ENCODE measurements around the gene DDX39A. TPM values are rescaled to one million over a fixed set of nuclear protein-coding genes. Genes with fewer than 3 reads are reported as not detected.
"Not testable (repeated sequence)": the region's sequence is repeated elsewhere in the genome, so short reads cannot be mapped to it uniquely, and the experiment has no call there.

Gene DDX39A
- total RNA-seq, 2 experiments from 2014 or later = 273 to 311 TPM

- CTCF ChIA-PET = interaction anchor here (0.7 to 6.2 kb wide), 12 partner anchors 8 to 247 kb away, joined by 3 to 72 read pairs (median 6); partner anchors contain the start of gene ASF1B
- DNase-seq = peak; percentile 83
- ATAC-seq = peak; percentile 25
- H3K4me1 Mint-ChIP-seq = peaks cover 38% of the 10 kb centered on the region
- H3K9me3 Mint-ChIP-seq (ENCODE audit: low read depth) = no peaks in the 10 kb centered on the region
- no peaks in the 10 kb centered on the region for H3K27me3 Mint-ChIP-seq
- peak overlapping the region; percentile 97 for H3K27ac Mint-ChIP-seq
- peak overlapping the region; percentile 98 for H3K4me3 Mint-ChIP-seq
- peaks cover 35% of the 10 kb centered on the region for H3K36me3 Mint-ChIP-seq
These were observed 35.2 kb downstream of the DDX39A start for GRCh38 chr19:14383661-14384555.

GRCh38 chr19:14381689-14382474, 37.3 kb downstream of the DDX39A start:
- CTCF ChIA-PET = interaction anchor here (0.8 to 6.2 kb wide), 16 partner anchors 8 to 245 kb away, joined by 3 to 72 read pairs (median 4); partner anchors contain the start of genes ASF1B and DNAJB1
- ATAC-seq (peak; percentile 43), DNase-seq (peak; percentile 93)
- peaks cover 43% of the 10 kb centered on the region for H3K4me1 Mint-ChIP-seq
- no peaks in the 10 kb centered on the region for H3K27me3 Mint-ChIP-seq
- H3K9me3 Mint-ChIP-seq (ENCODE audit: low read depth) = no peaks in the 10 kb centered on the region
- H3K36me3 Mint-ChIP-seq = peaks cover 26% of the 10 kb centered on the region
- H3K27ac Mint-ChIP-seq = peak overlapping the region; percentile 97
- peak overlapping the region; percentile 98 for H3K4me3 Mint-ChIP-seq

GRCh38 chr19:14379294-14380065, 39.7 kb downstream of the DDX39A start:
- Mint-ChIP-seq H3K4me3 (no peak overlapping the region), H3K4me1 (peaks cover 47% of the 10 kb centered on the region), H3K9me3 (ENCODE audit: low read depth) (no peaks in the 10 kb centered on the region), H3K27ac (peak overlapping the region; percentile 97), H3K36me3 (peaks cover 16% of the 10 kb centered on the region), H3K27me3 (no peaks in the 10 kb centered on the region)
- DNase-seq (no peak), ATAC-seq (no peak)
- CTCF ChIA-PET = interaction anchor here (1.0 to 6.2 kb wide), 8 partner anchors 11 to 361 kb away, joined by 3 to 72 read pairs (median 16); partner anchors contain the start of gene ASF1B

GRCh38 chr19:14378890-14379289, 40.3 kb downstream of the DDX39A start:
- Mint-ChIP-seq H3K27ac (peak overlapping the region; percentile 97), H3K4me1 (peaks cover 47% of the 10 kb centered on the region), H3K4me3 (no peak overlapping the region), H3K9me3 (ENCODE audit: low read depth) (no peaks in the 10 kb centered on the region), H3K36me3 (peaks cover 12% of the 10 kb centered on the region), H3K27me3 (no peaks in the 10 kb centered on the region)
- ATAC-seq (no peak), DNase-seq (no peak)
- CTCF ChIA-PET = interaction anchor here (1.7 kb wide), 1 partner anchor 29 kb away, joined by 3 read pairs; no protein-coding TSS in a partner anchor

- ATAC-seq = no peak
- no peak for DNase-seq
- Mint-ChIP-seq H3K27me3 (no peaks in the 10 kb centered on the region), H3K4me3 (peak overlapping the region; percentile 8), H3K27ac (peak overlapping the region; percentile 37), H3K36me3 (peaks cover 7% of the 10 kb centered on the region), H3K4me1 (peaks cover 54% of the 10 kb centered on the region), H3K9me3 (ENCODE audit: low read depth) (no peaks in the 10 kb centered on the region)
- CTCF ChIA-PET = interaction anchor here (0.6 to 1.7 kb wide), 3 partner anchors 16 to 46 kb away, joined by 3 read pairs; no protein-coding TSS in a partner anchor
These were observed 41.2 kb downstream of the DDX39A start for GRCh38 chr19:14377883-14378328.

- ATAC-seq (peak; percentile 44), DNase-seq (no peak)
- peak overlapping the region; percentile 97 for H3K27ac Mint-ChIP-seq
- H3K27me3 Mint-ChIP-seq = no peaks in the 10 kb centered on the region
- CTCF ChIA-PET = interaction anchor here (0.6 to 3.3 kb wide), 6 partner anchors 9 to 108 kb away, joined by 3 to 12 read pairs (median 4); no protein-coding TSS in a partner anchor
- H3K36me3 Mint-ChIP-seq = no peaks in the 10 kb centered on the region
- H3K4me1 Mint-ChIP-seq = peaks cover 71% of the 10 kb centered on the region
- peak overlapping the region; percentile 46 for H3K4me3 Mint-ChIP-seq
- no peaks in the 10 kb centered on the region for H3K9me3 Mint-ChIP-seq (ENCODE audit: low read depth)
These were observed 43.4 kb downstream of the DDX39A start for GRCh38 chr19:14375582-14376291.

- H3K27me3 Mint-ChIP-seq = no peaks in the 10 kb centered on the region
- H3K4me1 Mint-ChIP-seq = peaks cover 67% of the 10 kb centered on the region
- no peaks in the 10 kb centered on the region for H3K36me3 Mint-ChIP-seq
- H3K27ac Mint-ChIP-seq = peak overlapping the region; percentile 97
- peak overlapping the region; percentile 46 for H3K4me3 Mint-ChIP-seq
- no peaks in the 10 kb centered on the region for H3K9me3 Mint-ChIP-seq (ENCODE audit: low read depth)
- DNase-seq = peak; percentile 95
- CTCF ChIA-PET = interaction anchor here (0.6 to 3.3 kb wide), 6 partner anchors 9 to 238 kb away, joined by 3 to 12 read pairs (median 6); partner anchors contain the start of gene ASF1B
- ATAC-seq = peak; percentile 82
These were observed 44.0 kb downstream of the DDX39A start for GRCh38 chr19:14375055-14375581.

GRCh38 chr19:14374313-14374712, 44.8 kb downstream of the DDX39A start:
- not testable (repeated sequence) for ATAC-seq; H3K27me3 Mint-ChIP-seq; H3K36me3 Mint-ChIP-seq; DNase-seq; H3K9me3 Mint-ChIP-seq (ENCODE audit: low read depth); H3K4me3 Mint-ChIP-seq
- CTCF ChIA-PET = interaction anchor here (0.6 to 3.3 kb wide), 5 partner anchors 7 to 238 kb away, joined by 3 to 12 read pairs (median 7); partner anchors contain the start of gene ASF1B
- Mint-ChIP-seq H3K27ac (peak overlapping the region; percentile 97), H3K4me1 (peaks cover 70% of the 10 kb centered on the region)

- not testable (repeated sequence) for H3K36me3 Mint-ChIP-seq; DNase-seq; H3K4me3 Mint-ChIP-seq; ATAC-seq; H3K9me3 Mint-ChIP-seq (ENCODE audit: low read depth); H3K27me3 Mint-ChIP-seq
- CTCF ChIA-PET = interaction anchor here (0.9 to 3.3 kb wide), 6 partner anchors 9 to 235 kb away, joined by 3 to 12 read pairs (median 5); partner anchors contain the start of genes ADGRE5 and ASF1B
- H3K4me1 Mint-ChIP-seq = peaks cover 73% of the 10 kb centered on the region
- H3K27ac Mint-ChIP-seq = peak overlapping the region; percentile 89
These were observed 46.6 kb downstream of the DDX39A start for GRCh38 chr19:14372384-14373077.

- peak overlapping the region; percentile 89 for H3K27ac Mint-ChIP-seq
- no peaks in the 10 kb centered on the region for H3K27me3 Mint-ChIP-seq
- ATAC-seq (no peak), DNase-seq (no peak)
- H3K4me1 Mint-ChIP-seq = peaks cover 83% of the 10 kb centered on the region
- CTCF ChIA-PET = interaction anchor here (1.6 to 6.1 kb wide), 2 partner anchors 11 to 235 kb away, joined by 8 to 65 read pairs; partner anchors contain the start of genes ADGRE5 and ASF1B
- no peaks in the 10 kb centered on the region for H3K9me3 Mint-ChIP-seq (ENCODE audit: low read depth)
- no peak overlapping the region for H3K4me3 Mint-ChIP-seq
- peaks cover 1% of the 10 kb centered on the region for H3K36me3 Mint-ChIP-seq
These were observed 47.8 kb downstream of the DDX39A start for GRCh38 chr19:14371301-14371821.

- H3K36me3 Mint-ChIP-seq = peaks cover 1% of the 10 kb centered on the region
- H3K9me3 Mint-ChIP-seq (ENCODE audit: low read depth) = no peaks in the 10 kb centered on the region
- ATAC-seq (no peak), DNase-seq (no peak)
- peak overlapping the region; percentile 89 for H3K27ac Mint-ChIP-seq
- H3K27me3 Mint-ChIP-seq = no peaks in the 10 kb centered on the region
- H3K4me1 Mint-ChIP-seq = peaks cover 81% of the 10 kb centered on the region
- CTCF ChIA-PET = interaction anchor here (0.8 to 6.1 kb wide), 6 partner anchors 9 to 989 kb away, joined by 3 to 65 read pairs (median 8); partner anchors contain the start of genes ADGRE5 and ASF1B
- peak overlapping the region; percentile 73 for H3K4me3 Mint-ChIP-seq
These were observed 48.2 kb downstream of the DDX39A start for GRCh38 chr19:14370940-14371280.

Data from activated CD8-positive, alpha-beta memory T cell treated with anti-CD3 and anti-CD28 coated beads, Interleukin-2, amount 10 ng/mL, durations not matched to agents 7 days and 5 days (primary cell).